HepG2 (cell line): ENCODE data around the gene COQ5. TPM values are rescaled to one million over a fixed set of nuclear protein-coding genes. Genes with fewer than 3 reads are reported as not detected.

Source experiments
- ARNT ChIP-seq: fragments of 450-650 bp; IDR thresholded peaks from 2 replicates; pipeline ENCODE4 v1.6.1; 2017
- BRD4 ChIP-seq: sonication (generic); formaldehyde crosslinking; IDR thresholded peaks from 2 replicates; pipeline ENCODE4 v1.4.0; 2020; ENCODE audit warnings: missing genetic modification reagents
- CC2D1A ChIP-seq: sonication (generic); formaldehyde crosslinking; IDR thresholded peaks from 2 replicates; pipeline ENCODE4 v1.8.1; 2023; ENCODE audit warnings: mild to moderate bottlenecking, missing genetic modification reagents
- FOXK1 ChIP-seq: sonication (generic); formaldehyde crosslinking; IDR thresholded peaks from 2 replicates; pipeline ENCODE4 v1.4.0; 2020; ENCODE audit warnings: low read depth, missing genetic modification reagents, borderline replicate concordance
- HES4 ChIP-seq: sonication (generic); formaldehyde crosslinking; IDR thresholded peaks from 2 replicates; pipeline ENCODE4 v1.9.0; 2021; ENCODE audit warnings: mild to moderate bottlenecking, missing genetic modification reagents, borderline replicate concordance
- HMG20A ChIP-seq: IDR thresholded peaks from 2 replicates; pipeline ENCODE4 v1.6.1; 2016; ENCODE audit warnings: borderline replicate concordance
- MTA3 ChIP-seq: sonication (generic); formaldehyde crosslinking; IDR thresholded peaks from 2 replicates; pipeline ENCODE4 v1.4.0; 2020; ENCODE audit warnings: missing genetic modification reagents
- NR2F6 ChIP-seq, 2 experiments: IDR thresholded peaks; 2 replicates each; pipeline ENCODE4 v1.6.1; 2016; ENCODE audit warnings: antibody characterized with exemption in 1 of 2, mild to moderate bottlenecking in 1 of 2
- PHB2 ChIP-seq: fragments of 450-650 bp; IDR thresholded peaks from 2 replicates; pipeline ENCODE4 v1.6.1; 2018; ENCODE audit not compliant: partially characterized antibody
- PHF21A ChIP-seq: sonication (generic); formaldehyde crosslinking; IDR thresholded peaks from 2 replicates; pipeline ENCODE4 v1.5.0; 2020; ENCODE audit warnings: mild to moderate bottlenecking, missing genetic modification reagents
- SALL2 ChIP-seq: sonication (generic); formaldehyde crosslinking; IDR thresholded peaks from 2 replicates; pipeline ENCODE4 v1.8.1; 2023; ENCODE audit warnings: mild to moderate bottlenecking, missing genetic modification reagents, inconsistent platforms
- TAF15 ChIP-seq: fragments of 200-400 bp; formaldehyde crosslinking; IDR thresholded peaks from one replicate; pipeline ENCODE4 v1.6.1; 2018; ENCODE audit warnings: mild to moderate bottlenecking, low read depth, low read length; ENCODE audit not compliant: poor library complexity, severe bottlenecking
- THYN1 ChIP-seq: sonication (generic); formaldehyde crosslinking; IDR thresholded peaks from 2 replicates; pipeline ENCODE4 v1.8.1; 2023; ENCODE audit warnings: low read depth, mild to moderate bottlenecking, moderate library complexity, missing genetic modification reagents, borderline replicate concordance
- ZBTB46 ChIP-seq: sonication (generic); formaldehyde crosslinking; IDR thresholded peaks from 2 replicates; pipeline ENCODE4 v1.4.0; 2020; ENCODE audit warnings: mild to moderate bottlenecking, missing genetic modification reagents, borderline replicate concordance
- ZFYVE20 ChIP-seq: sonication (generic); formaldehyde crosslinking; IDR thresholded peaks from 2 replicates; pipeline ENCODE4 v1.8.0; 2023; ENCODE audit warnings: low read depth, mild to moderate bottlenecking, moderate library complexity, missing genetic modification reagents, borderline replicate concordance
- ZNF563 ChIP-seq: sonication (generic); formaldehyde crosslinking; IDR thresholded peaks from 2 replicates; pipeline ENCODE4 v1.8.0; 2022; ENCODE audit warnings: mild to moderate bottlenecking, moderate library complexity, missing genetic modification reagents
- ZSCAN21 ChIP-seq: sonication (generic); formaldehyde crosslinking; IDR thresholded peaks from 2 replicates; pipeline ENCODE4 v1.8.0; 2022; ENCODE audit warnings: mild to moderate bottlenecking, missing genetic modification reagents, moderate library complexity, borderline replicate concordance
- polyA plus RNA-seq, 8 experiments: library from polyadenylated mRNA; depleted of rRNA in 3 of 8; stranded (reverse) in 7 of 8; unstranded in 1 of 8; fragments of >200 nt; fragmentation: Illumina TruSeq in 4 of 8; extraction: Trizol in 4 of 8; gene quantifications; 2 replicates each; pipeline versions ENCODE4 v1.2.1 to v1.2.3, GENCODE V29; 2011 to 2016; ENCODE audit warnings: low read depth in 4 of 8, missing spikeins in 1 of 8, mixed read lengths in 1 of 8; ENCODE audit not compliant: insufficient read depth in 1 of 8
- total RNA-seq, 5 experiments: library from RNA; depleted of rRNA; stranded (reverse); fragments of >200 nt; fragmentation: Illumina TruSeq; extraction: Trizol; gene quantifications; 2 replicates each; pipeline ENCODE4 v1.2.3, GENCODE V29; 2016; ENCODE audit warnings: low read depth in 1 of 5
- TF ChIP-seq, protein P1 (sequence below): sonication (generic); formaldehyde crosslinking; conservative IDR thresholded peaks from 2 replicates; pipeline ENCODE4 v1.4.0; 2020; ENCODE audit warnings: missing genetic modification reagents
- TF ChIP-seq, protein P2 (sequence below): sonication (generic); formaldehyde crosslinking; IDR thresholded peaks from 2 replicates; pipeline ENCODE4 v1.5.1; 2020; ENCODE audit warnings: mild to moderate bottlenecking, missing genetic modification reagents, borderline replicate concordance
- TF ChIP-seq, protein P3 (sequence below): sonication (generic); formaldehyde crosslinking; IDR thresholded peaks from 2 replicates; pipeline ENCODE4 v1.5.0; 2020; ENCODE audit warnings: mild to moderate bottlenecking, missing genetic modification reagents
- TF ChIP-seq, protein P4 (sequence below): sonication (generic); formaldehyde crosslinking; IDR thresholded peaks from 2 replicates; pipeline ENCODE4 v1.4.0; 2020; ENCODE audit warnings: low read depth, mild to moderate bottlenecking, missing genetic modification reagents

COQ5 gene
- total and polyA plus RNA-seq, 2 of the 13 experiments (the other 11 are each of a cell fraction or from before 2014, with no cell fraction given): 36.4 to 41.5 TPM

- TF ChIP-seq, protein P1, sequence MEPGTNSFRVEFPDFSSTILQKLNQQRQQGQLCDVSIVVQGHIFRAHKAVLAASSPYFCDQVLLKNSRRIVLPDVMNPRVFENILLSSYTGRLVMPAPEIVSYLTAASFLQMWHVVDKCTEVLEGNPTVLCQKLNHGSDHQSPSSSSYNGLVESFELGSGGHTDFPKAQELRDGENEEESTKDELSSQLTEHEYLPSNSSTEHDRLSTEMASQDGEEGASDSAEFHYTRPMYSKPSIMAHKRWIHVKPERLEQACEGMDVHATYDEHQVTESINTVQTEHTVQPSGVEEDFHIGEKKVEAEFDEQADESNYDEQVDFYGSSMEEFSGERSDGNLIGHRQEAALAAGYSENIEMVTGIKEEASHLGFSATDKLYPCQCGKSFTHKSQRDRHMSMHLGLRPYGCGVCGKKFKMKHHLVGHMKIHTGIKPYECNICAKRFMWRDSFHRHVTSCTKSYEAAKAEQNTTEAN (CRISPR knock-in tag): no peak; the same call in 1 of the 2 replicates
- TF ChIP-seq PHB2: no peak
- no peak for TF ChIP-seq ZBTB46 (CRISPR knock-in tag)
- 0 out of 2 replicates have a peak, but pooled peaks have one; percentile 28 for TF ChIP-seq BRD4 (CRISPR knock-in tag)
- TF ChIP-seq ZSCAN21 (CRISPR knock-in tag): peak; percentile 91; the same call in 1 of the 2 replicates
- TF ChIP-seq THYN1: no peak
- TF ChIP-seq MTA3 (CRISPR knock-in tag): no peak
- no peak for TF ChIP-seq CC2D1A (CRISPR knock-in tag)
- TF ChIP-seq, protein P2, sequence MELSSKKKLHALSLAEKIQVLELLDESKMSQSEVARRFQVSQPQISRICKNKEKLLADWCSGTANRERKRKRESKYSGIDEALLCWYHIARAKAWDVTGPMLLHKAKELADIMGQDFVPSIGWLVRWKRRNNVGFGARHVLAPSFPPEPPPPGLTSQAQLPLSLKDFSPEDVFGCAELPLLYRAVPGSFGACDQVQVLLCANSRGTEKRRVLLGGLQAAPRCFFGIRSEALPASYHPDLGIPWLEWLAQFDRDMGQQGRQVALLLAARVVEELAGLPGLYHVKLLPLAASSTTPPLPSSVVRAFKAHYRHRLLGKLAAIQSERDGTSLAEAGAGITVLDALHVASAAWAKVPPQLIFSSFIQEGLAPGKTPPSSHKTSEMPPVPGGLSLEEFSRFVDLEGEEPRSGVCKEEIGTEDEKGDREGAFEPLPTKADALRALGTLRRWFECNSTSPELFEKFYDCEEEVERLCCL (CRISPR knock-in tag): no peak
- no peak for TF ChIP-seq NR2F6 (IDR thresholded peaks at IDR 0.05)
- TF ChIP-seq NR2F6 (CRISPR knock-in tag; IDR thresholded peaks at IDR 0.05): peak; percentile 12; the same call in 1 of the 2 replicates
- TF ChIP-seq FOXK1: peak; percentile 79
- TF ChIP-seq, protein P3, sequence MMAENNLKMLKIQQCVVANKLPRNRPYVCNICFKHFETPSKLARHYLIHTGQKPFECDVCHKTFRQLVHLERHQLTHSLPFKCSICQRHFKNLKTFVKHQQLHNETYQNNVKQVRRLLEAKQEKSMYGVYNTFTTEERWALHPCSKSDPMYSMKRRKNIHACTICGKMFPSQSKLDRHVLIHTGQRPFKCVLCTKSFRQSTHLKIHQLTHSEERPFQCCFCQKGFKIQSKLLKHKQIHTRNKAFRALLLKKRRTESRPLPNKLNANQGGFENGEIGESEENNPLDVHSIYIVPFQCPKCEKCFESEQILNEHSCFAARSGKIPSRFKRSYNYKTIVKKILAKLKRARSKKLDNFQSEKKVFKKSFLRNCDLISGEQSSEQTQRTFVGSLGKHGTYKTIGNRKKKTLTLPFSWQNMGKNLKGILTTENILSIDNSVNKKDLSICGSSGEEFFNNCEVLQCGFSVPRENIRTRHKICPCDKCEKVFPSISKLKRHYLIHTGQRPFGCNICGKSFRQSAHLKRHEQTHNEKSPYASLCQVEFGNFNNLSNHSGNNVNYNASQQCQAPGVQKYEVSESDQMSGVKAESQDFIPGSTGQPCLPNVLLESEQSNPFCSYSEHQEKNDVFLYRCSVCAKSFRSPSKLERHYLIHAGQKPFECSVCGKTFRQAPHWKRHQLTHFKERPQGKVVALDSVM (CRISPR knock-in tag): 0 out of 2 replicates have a peak, but pooled peaks have one; percentile 14
- 0 out of 2 replicates have a peak, but pooled peaks have one; percentile 69 for TF ChIP-seq SALL2
- no peak for TF ChIP-seq HMG20A (CRISPR knock-in tag)
- TF ChIP-seq ZNF563 (CRISPR knock-in tag): peak; percentile 85; the same call in 1 of the 2 replicates
- TF ChIP-seq, protein P4, sequence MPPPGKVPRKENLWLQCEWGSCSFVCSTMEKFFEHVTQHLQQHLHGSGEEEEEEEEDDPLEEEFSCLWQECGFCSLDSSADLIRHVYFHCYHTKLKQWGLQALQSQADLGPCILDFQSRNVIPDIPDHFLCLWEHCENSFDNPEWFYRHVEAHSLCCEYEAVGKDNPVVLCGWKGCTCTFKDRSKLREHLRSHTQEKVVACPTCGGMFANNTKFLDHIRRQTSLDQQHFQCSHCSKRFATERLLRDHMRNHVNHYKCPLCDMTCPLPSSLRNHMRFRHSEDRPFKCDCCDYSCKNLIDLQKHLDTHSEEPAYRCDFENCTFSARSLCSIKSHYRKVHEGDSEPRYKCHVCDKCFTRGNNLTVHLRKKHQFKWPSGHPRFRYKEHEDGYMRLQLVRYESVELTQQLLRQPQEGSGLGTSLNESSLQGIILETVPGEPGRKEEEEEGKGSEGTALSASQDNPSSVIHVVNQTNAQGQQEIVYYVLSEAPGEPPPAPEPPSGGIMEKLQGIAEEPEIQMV: no peak
- TF ChIP-seq ARNT: no peak
- TF ChIP-seq PHF21A: peak; percentile 74
- peak; percentile 96 for TF ChIP-seq HES4
- TF ChIP-seq ZFYVE20 (CRISPR knock-in tag): 0 out of 2 replicates have a peak, but pooled peaks have one; percentile 12
- no peak for TF ChIP-seq TAF15
Measured at GRCh38 chr12:120495731-120496412, 33.1 kb downstream of the COQ5 start, which contains the start of gene DYNLL1 (continued).
